Stimulated activated CD4-positive, alpha-beta T cell treated with anti-CD3 and anti-CD28 coated beads, Interleukin-12 subunit alpha, Interleukin-12 subunit beta, amount 100 ng/mL, for 24 hours (primary cell): Measurements from ENCODE around the gene PPP2R3C.
"Not testable (repeated sequence)": the region's sequence is repeated elsewhere in the genome, so short reads cannot be mapped to it uniquely, and the experiment has no call there.

ENCODE experiments used
- DNase-seq, 2 experiments: peaks; one replicate each; pipeline ENCODE4 v3.0.0-alpha.2; 2020; ENCODE audit warnings: low read depth in 2 of 2

The PPP2R3C gene

GRCh38 chr14:35124127-35124526, 2.3 kb upstream of the PPP2R3C start:
- DNase-seq, result no peak

- no peak for DNase-seq
Observed at GRCh38 chr14:35123388-35123703, 1.6 kb upstream of the PPP2R3C start.

- no peak for DNase-seq
Observed at GRCh38 chr14:35122696-35123387, 1.1 kb upstream of the PPP2R3C start.

- DNase-seq, result no peak
Observed at GRCh38 chr14:35121026-35121886, 534 bp downstream of the PPP2R3C start.

- DNase-seq, result no peak
Observed at GRCh38 chr14:35117112-35117511, 4.7 kb downstream of the PPP2R3C start.

GRCh38 chr14:35116242-35116641, 5.5 kb downstream of the PPP2R3C start:
- no peak for DNase-seq

GRCh38 chr14:35114036-35114435, 7.8 kb downstream of the PPP2R3C start:
- DNase-seq, result no peak

- no peak for DNase-seq
Observed at GRCh38 chr14:35113308-35113950, 8.4 kb downstream of the PPP2R3C start.

- no peak for DNase-seq
Observed at GRCh38 chr14:35112641-35113040, 9.1 kb downstream of the PPP2R3C start.

- no peak for DNase-seq
Observed at GRCh38 chr14:35107866-35108265, 13.9 kb downstream of the PPP2R3C start.

GRCh38 chr14:35094645-35095044, 27.1 kb downstream of the PPP2R3C start:
- DNase-seq, result not testable (repeated sequence)

GRCh38 chr14:35088514-35088913, 33.3 kb downstream of the PPP2R3C start:
- DNase-seq, result no peak

GRCh38 chr14:35085441-35085840, 36.3 kb downstream of the PPP2R3C start:
- no peak for DNase-seq

- DNase-seq, result no peak
Observed at GRCh38 chr14:35083530-35084150, 38.1 kb downstream of the PPP2R3C start.

- no peak for DNase-seq
Observed at GRCh38 chr14:35079742-35080141, 42.0 kb downstream of the PPP2R3C start.

- DNase-seq, result no peak
Observed at GRCh38 chr14:35078082-35078481, 43.7 kb downstream of the PPP2R3C start.

GRCh38 chr14:35073486-35073885, 48.3 kb downstream of the PPP2R3C start:
- no peak for DNase-seq

GRCh38 chr14:35072226-35072625, 49.6 kb downstream of the PPP2R3C start:
- no peak for DNase-seq

GRCh38 chr14:35068238-35069012, 53.4 kb downstream of the PPP2R3C start:
- DNase-seq, result no peak

GRCh38 chr14:35065731-35066130, 56.1 kb downstream of the PPP2R3C start:
- not testable (repeated sequence) for DNase-seq

- DNase-seq, result not testable (repeated sequence)
Observed at GRCh38 chr14:35061113-35061791, 60.5 kb downstream of the PPP2R3C start.
